Coronary artery (tissue), 2 donors: Measurements from ENCODE around the gene GMDS.
A peak's percentile ranks its signal among the peaks of the same experiment; 100 is the strongest.

ENCODE experiments used
- DNase-seq: peaks from one replicate; pipeline ENCODE4 v3.0.0-alpha.2; 2017; ENCODE audit warnings: low spot score
- H3K27ac ChIP-seq, 2 donors: fragments of 200-600 bp; sonication (generic); one replicate each; pipeline ENCODE4 v1.5.1; 2016 to 2019
- H3K4me3 ChIP-seq: fragments of 200-600 bp; sonication (generic); 2 replicates; pipeline ENCODE4 v1.5.1; 2016; ENCODE audit warnings: mild to moderate bottlenecking, moderate library complexity
- TF ChIP-seq, protein P1 (sequence below): fragments of 200-600 bp; sonication (generic); IDR thresholded peaks from one replicate; pipeline ENCODE4 v1.5.1; 2019; ENCODE audit warnings: antibody characterized with exemption

Gene GMDS

DNA sequence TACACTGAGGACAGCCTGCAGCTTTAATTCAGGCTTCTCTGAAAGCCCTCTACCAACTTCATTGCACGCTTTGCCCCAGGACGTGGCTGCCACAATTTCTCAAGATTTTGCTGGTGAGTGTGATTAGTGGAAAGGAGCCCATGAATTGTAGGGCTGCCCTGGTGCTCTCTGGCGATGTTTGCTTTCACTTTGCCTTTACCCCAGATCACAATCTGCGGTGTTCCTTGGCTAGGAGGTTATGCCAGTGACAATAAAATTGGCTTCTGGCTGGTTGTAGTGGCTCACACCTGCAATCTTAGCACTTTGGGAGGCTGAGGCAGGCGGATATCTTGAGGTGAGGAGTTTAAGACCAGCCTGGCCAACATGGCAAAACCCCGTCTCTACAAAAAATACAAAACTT, 496.4 kb downstream of the GMDS start:
- no peak for DNase-seq
- H3K27ac ChIP-seq: no peak overlapping the region
- H3K4me3 ChIP-seq: peak overlapping the region; percentile 26
- TF ChIP-seq, protein P1, sequence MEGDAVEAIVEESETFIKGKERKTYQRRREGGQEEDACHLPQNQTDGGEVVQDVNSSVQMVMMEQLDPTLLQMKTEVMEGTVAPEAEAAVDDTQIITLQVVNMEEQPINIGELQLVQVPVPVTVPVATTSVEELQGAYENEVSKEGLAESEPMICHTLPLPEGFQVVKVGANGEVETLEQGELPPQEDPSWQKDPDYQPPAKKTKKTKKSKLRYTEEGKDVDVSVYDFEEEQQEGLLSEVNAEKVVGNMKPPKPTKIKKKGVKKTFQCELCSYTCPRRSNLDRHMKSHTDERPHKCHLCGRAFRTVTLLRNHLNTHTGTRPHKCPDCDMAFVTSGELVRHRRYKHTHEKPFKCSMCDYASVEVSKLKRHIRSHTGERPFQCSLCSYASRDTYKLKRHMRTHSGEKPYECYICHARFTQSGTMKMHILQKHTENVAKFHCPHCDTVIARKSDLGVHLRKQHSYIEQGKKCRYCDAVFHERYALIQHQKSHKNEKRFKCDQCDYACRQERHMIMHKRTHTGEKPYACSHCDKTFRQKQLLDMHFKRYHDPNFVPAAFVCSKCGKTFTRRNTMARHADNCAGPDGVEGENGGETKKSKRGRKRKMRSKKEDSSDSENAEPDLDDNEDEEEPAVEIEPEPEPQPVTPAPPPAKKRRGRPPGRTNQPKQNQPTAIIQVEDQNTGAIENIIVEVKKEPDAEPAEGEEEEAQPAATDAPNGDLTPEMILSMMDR: no peak

DNA sequence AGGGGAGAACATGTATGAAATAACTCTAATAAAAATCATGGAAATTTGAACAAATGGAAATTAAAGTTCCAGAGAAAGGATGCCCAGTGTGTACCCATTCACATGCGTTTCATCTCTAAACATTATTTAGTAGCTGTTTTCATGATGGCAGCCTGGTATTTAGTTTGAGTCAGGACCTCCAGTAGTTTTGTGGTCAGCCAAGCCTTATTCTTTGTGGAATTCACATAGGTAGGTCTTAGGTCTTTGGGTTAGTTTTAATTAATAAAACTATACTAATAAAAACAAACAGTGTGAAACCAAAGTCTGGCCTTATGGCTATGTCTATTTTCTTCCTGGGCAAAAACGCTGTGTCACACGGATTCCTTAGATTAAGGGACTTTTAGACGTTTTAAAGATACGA, 497.9 kb downstream of the GMDS start:
- TF ChIP-seq, protein P1: no peak
- H3K27ac ChIP-seq: no peak overlapping the region
- no peak overlapping the region for H3K4me3 ChIP-seq
- no peak for DNase-seq

DNA sequence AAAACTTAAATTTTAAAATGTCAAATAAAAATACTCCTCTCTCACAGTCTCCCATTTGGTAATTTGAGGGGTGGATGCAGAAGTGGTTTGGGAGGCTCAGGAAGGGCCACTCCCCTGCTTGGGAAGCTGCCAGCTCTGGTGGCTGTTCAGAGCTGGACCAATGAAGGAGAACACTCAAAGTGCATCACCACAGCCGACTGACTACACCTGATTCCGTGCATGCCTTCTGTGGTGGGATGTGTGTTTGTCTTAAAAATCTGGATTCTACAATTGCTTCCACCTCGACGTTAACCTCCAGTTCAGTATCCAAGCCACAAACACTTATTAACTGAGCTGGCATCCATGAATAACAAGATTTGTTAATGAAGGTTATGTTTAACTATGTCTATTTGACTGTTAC, 498.4 kb downstream of the GMDS start:
- TF ChIP-seq, protein P1: no peak
- no peak overlapping the region for H3K4me3 ChIP-seq
- no peak for DNase-seq
- no peak overlapping the region for H3K27ac ChIP-seq

DNA sequence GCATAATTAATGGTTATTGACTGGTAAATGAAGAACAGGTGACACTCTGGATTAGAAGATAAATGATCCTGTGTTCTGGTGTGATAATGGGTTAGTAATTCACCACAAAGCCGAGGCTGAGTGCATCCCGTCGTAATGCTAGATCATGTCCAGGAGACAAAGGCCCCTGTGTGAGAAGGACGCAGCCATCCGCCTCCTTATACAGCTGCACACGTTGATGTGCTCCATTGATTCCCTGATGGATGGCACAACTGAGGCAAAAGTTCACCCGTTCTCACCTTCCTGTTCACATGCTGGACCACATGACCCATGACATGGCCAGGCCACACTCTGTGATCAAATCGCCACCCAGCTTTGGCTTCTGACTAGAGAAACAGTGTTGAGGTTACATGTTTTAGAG, 499.6 kb downstream of the GMDS start:
- Histone ChIP-seq H3K4me3 (no peak overlapping the region), H3K27ac (peak overlapping the region in 1 of 2 donors; percentile 54)
- no peak for DNase-seq

DNA sequence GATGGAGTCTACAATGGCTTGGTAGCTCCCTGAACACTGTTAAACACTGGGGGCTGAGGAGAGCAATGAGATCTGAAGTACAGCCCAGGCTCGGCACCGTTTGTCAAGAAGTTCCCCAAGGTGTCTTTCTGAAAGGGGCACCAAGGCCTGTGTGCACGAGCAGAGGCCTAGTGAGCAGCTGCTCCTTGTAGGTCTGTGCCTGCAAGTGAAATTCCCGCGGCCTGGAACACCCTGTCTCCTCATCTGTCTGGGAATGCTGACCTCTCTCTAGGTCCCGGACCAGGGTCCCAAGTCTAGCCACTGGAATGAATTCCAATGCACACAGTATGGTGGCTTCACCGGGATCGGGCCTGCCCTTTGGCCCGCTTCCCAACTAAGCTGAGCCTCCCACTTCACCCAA, 500.9 kb downstream of the GMDS start:
- Histone ChIP-seq H3K4me3 (no peak overlapping the region), H3K27ac (peak overlapping the region; percentile 37 to 54)
- TF ChIP-seq, protein P1: no peak
- DNase-seq: no peak

More for the DNA sequence above, 499.6 kb downstream of the GMDS start:
- TF ChIP-seq, protein P1: no peak

DNA sequence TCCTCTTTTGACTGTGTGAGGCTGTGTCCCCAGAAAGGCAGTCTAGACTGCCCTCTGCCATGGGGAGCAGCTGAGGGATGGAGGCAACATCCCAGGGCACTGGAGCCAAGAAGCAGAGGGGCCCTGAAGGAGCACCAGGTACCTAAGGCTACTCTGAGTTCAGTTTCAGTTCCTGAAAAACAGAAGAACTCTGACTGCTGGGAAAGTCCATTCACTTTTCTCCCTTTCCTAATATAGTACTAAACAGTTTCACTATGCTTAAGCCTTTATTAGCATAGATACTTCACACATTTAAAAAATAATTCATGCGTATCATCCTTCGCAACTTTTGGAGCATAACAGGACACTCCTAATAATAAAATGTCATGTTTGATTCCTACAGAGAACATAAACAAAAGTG, 505.7 kb downstream of the GMDS start:
- H3K4me3 ChIP-seq: no peak overlapping the region
- TF ChIP-seq, protein P1: no peak
- no peak overlapping the region for H3K27ac ChIP-seq
- DNase-seq: no peak

DNA sequence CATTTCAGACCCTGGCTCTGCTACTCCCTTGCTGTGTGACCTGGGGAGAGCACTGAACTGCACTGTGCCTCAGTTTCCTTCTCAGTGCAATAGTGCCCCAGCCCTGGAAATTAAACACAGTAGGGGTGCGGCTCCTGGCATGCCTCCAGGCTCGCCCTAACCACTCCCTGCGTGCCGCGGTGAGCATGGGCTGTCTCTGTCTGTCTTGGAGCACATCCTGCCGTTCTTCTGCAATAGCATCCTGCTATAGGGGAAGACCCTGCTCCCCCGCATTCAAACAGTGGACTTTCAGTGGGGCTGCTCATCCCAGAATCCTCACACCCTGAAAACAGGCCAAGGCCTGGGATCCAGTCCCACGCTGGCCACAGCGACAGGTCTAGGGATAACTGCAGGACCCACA, 506.2 kb downstream of the GMDS start:
- H3K27ac ChIP-seq: no peak overlapping the region
- no peak overlapping the region for H3K4me3 ChIP-seq
- no peak for DNase-seq
- TF ChIP-seq, protein P1: no peak
